SU-DHL-6 (cell line): ENCODE results near the gene MATN1.

Source experiments
- CTCF ChIP-seq: fragments of 200-600 bp; sonication (generic); IDR thresholded peaks from one replicate; pipeline ENCODE4 v1.5.1; 2017; ENCODE audit warnings: antibody characterized with exemption, mild to moderate bottlenecking, low read length, moderate library complexity; ENCODE audit not compliant: insufficient read depth, poor library complexity, severe bottlenecking
- EZH2phosphoT487 ChIP-seq: fragments of 200-600 bp; sonication (generic), shearing (Covaris generic); conservative IDR thresholded peaks from 2 replicates; pipeline ENCODE4 v1.6.1; 2018; ENCODE audit warnings: mild to moderate bottlenecking, antibody characterized with exemption, low read length, moderate library complexity, mixed read lengths

GRCh38 chr1:30691480-30691879 is 31.9 kb downstream of the MATN1 start:
- TF ChIP-seq CTCF (no peak), EZH2phosphoT487 (no peak)
